ENCODE results near the gene TBXAS1. TPM values are rescaled to one million over a fixed set of nuclear protein-coding genes. Genes with fewer than 3 reads are reported as not detected.

TBXAS1 gene
- total RNA-seq, 1 experiment from 2014 or later: 2.2 TPM

GRCh38 chr7:139991911-139992310 lies 162.8 kb downstream of the TBXAS1 start:
- H3K36me3 ChIP-seq (ENCODE audit: low read depth): no peaks in the 10 kb centered on the region
- TF ChIP-seq EZH2 (IDR thresholded peaks at IDR 0.05; ENCODE audit: low read depth): no peak
- no peak for TF ChIP-seq CTCF (conservative IDR thresholded peaks at IDR 0.05)

DNA sequence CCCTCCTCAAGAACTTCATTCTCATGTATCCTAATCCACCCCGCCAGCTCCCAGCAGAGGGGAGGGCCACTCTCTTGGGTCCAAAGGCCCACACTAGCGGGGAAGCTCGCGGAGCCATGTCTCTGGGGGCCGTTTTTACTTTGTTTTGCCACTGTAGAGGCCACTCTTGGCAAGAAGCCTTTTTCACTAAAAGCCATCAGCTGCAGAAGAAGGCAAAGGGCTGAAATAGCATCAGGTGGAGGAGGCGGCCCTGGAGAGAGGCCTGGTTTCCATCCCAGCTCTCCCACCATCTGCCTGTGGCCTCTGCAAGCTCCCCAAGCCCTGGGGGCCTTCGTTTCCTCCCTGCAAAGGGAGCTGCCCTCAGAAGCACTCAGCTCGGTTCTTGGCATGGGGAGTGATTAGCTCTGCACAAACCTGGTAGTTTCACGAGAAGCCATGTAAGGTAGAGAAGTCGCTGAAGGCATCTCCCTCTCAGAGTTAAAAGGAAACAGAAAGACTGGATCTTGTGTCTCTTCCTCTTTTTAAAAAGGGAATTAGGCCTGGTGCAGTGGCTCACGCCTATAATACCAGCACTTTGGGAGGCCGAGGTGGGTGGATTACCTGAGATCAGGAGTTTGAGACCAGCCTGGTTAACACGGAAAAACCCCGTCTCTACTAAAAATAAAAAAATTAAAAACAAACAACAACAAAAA lies 163.4 kb downstream of the TBXAS1 start:
- DNase-seq: no peak
- Histone ChIP-seq H3K4me1 (replicated peaks; ENCODE audit: insufficient read depth) (no peaks in the 10 kb centered on the region), H3K27ac (no peak overlapping the region), H3K9me2 (ENCODE audit: insufficient read depth) (no peaks in the 10 kb centered on the region), H3K4me2 (no peak overlapping the region), H3K4me3 (no peak overlapping the region), H3F3A (ENCODE audit: insufficient read depth, low read depth) (no peaks in the 10 kb centered on the region), H3K79me2 (ENCODE audit: low read depth) (no peaks in the 10 kb centered on the region), H3K36me3 (ENCODE audit: low read depth) (no peaks in the 10 kb centered on the region), H3K9me3 (ENCODE audit: insufficient read depth, low read depth) (no peaks in the 10 kb centered on the region), H3K27me3 (ENCODE audit: insufficient read depth, low read depth) (no peaks in the 10 kb centered on the region), H2AFZ (no peak overlapping the region), H4K20me1 (ENCODE audit: insufficient read depth) (no peaks in the 10 kb centered on the region)
- ChIA-PET CTCF (no interaction called here), POLR2A (ENCODE audit: unreplicated experiment) (no interaction called here)
- BruUV-seq (replicated peaks): no TSS peak
- intact Hi-C loops (cut with micrococcal nuclease; ENCODE audit: unreplicated experiment): no loop called here
- no peak for TF ChIP-seq EZH2 (IDR thresholded peaks at IDR 0.05; ENCODE audit: low read depth)
- TF ChIP-seq CTCF (conservative IDR thresholded peaks at IDR 0.05): no peak

More at GRCh38 chr7:139991911-139992310, 162.8 kb downstream of the TBXAS1 start:
- no peaks in the 10 kb centered on the region for H3K4me1 ChIP-seq (replicated peaks; ENCODE audit: insufficient read depth)
- H3K9me3 ChIP-seq (ENCODE audit: insufficient read depth, low read depth): no peaks in the 10 kb centered on the region
- CTCF ChIA-PET: no interaction called here
- H3K79me2 ChIP-seq (ENCODE audit: low read depth): no peaks in the 10 kb centered on the region
- no peak for DNase-seq
- H3K4me3 ChIP-seq: no peak overlapping the region
- H3K9me2 ChIP-seq (ENCODE audit: insufficient read depth): no peaks in the 10 kb centered on the region
- no peak overlapping the region for H3K27ac ChIP-seq
- intact Hi-C loops (cut with micrococcal nuclease; ENCODE audit: unreplicated experiment): no loop called here
- H3F3A ChIP-seq (ENCODE audit: insufficient read depth, low read depth): no peaks in the 10 kb centered on the region
- POLR2A ChIA-PET (ENCODE audit: unreplicated experiment): no interaction called here
- no peak overlapping the region for H2AFZ ChIP-seq
- no peaks in the 10 kb centered on the region for H4K20me1 ChIP-seq (ENCODE audit: insufficient read depth)
- BruUV-seq (replicated peaks): no TSS peak
- H3K4me2 ChIP-seq: no peak overlapping the region
- no peaks in the 10 kb centered on the region for H3K27me3 ChIP-seq (ENCODE audit: insufficient read depth, low read depth)

DNA sequence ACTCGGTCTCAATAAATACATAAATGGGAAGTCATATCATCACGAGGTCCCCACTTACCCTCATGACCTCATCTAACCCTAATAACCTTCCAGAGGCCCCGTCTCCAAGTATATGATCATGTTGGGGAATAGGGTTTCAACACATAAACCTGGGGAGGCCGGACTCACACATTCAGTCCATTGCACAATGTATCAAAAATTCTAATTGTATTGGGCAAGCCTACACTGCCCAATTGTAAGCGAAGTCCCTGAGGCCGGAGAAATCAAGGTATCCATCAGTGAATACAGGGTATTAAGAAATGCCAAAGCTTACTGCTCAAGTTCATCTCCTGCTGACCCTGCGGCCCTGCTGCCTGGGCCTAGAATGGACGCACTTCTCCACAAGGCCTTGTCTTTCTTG lies 164.1 kb downstream of the TBXAS1 start:
- Histone ChIP-seq H3K79me2 (ENCODE audit: low read depth) (no peaks in the 10 kb centered on the region), H3K4me1 (replicated peaks; ENCODE audit: insufficient read depth) (no peaks in the 10 kb centered on the region), H3K27me3 (ENCODE audit: insufficient read depth, low read depth) (no peaks in the 10 kb centered on the region), H3K9me3 (ENCODE audit: insufficient read depth, low read depth) (no peaks in the 10 kb centered on the region), H4K20me1 (ENCODE audit: insufficient read depth) (no peaks in the 10 kb centered on the region), H3F3A (ENCODE audit: insufficient read depth, low read depth) (no peaks in the 10 kb centered on the region), H2AFZ (no peak overlapping the region), H3K4me3 (no peak overlapping the region), H3K27ac (no peak overlapping the region), H3K4me2 (no peak overlapping the region), H3K9me2 (ENCODE audit: insufficient read depth) (no peaks in the 10 kb centered on the region), H3K36me3 (ENCODE audit: low read depth) (no peaks in the 10 kb centered on the region)
- POLR2A ChIA-PET (ENCODE audit: unreplicated experiment): no interaction called here
- DNase-seq: no peak
- TF ChIP-seq EZH2 (IDR thresholded peaks at IDR 0.05; ENCODE audit: low read depth): no peak
- CTCF ChIA-PET: no interaction called here
- no TSS peak for BruUV-seq (replicated peaks)
- intact Hi-C loops (cut with micrococcal nuclease; ENCODE audit: unreplicated experiment): no loop called here

DNA sequence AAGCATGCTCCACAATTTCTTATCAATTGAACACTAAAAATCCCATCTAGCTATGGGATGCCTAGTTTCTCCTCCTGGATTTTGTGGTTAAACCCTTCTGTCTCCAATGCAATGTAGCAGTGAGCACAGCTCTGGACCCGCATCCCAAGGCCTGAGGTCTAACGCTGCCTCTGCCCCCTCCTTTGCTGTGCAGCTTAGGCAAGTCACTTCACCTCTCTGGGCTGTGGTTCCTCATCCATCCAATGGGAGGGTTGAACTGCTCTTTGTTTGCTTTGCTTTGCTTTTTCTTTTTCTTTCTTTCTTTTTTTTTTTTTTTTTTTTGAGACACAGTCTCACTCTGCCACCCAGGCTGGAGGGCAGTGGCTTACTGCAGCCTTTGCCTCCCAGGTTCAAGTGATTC lies 164.5 kb downstream of the TBXAS1 start:
- Histone ChIP-seq H3K4me2 (no peak overlapping the region), H3K9me3 (ENCODE audit: insufficient read depth, low read depth) (no peaks in the 10 kb centered on the region), H3K4me3 (no peak overlapping the region), H3K27me3 (ENCODE audit: insufficient read depth, low read depth) (no peaks in the 10 kb centered on the region), H3K4me1 (replicated peaks; ENCODE audit: insufficient read depth) (no peaks in the 10 kb centered on the region), H3F3A (ENCODE audit: insufficient read depth, low read depth) (no peaks in the 10 kb centered on the region), H4K20me1 (ENCODE audit: insufficient read depth) (no peaks in the 10 kb centered on the region), H3K36me3 (ENCODE audit: low read depth) (no peaks in the 10 kb centered on the region), H3K9me2 (ENCODE audit: insufficient read depth) (no peaks in the 10 kb centered on the region), H2AFZ (no peak overlapping the region), H3K27ac (no peak overlapping the region), H3K79me2 (ENCODE audit: low read depth) (no peaks in the 10 kb centered on the region)
- no TSS peak for BruUV-seq (replicated peaks)
- ChIA-PET CTCF (no interaction called here), POLR2A (ENCODE audit: unreplicated experiment) (no interaction called here)
- intact Hi-C loops (cut with micrococcal nuclease; ENCODE audit: unreplicated experiment): no loop called here
- no peak for DNase-seq
- TF ChIP-seq EZH2 (IDR thresholded peaks at IDR 0.05; ENCODE audit: low read depth) (no peak), CTCF (conservative IDR thresholded peaks at IDR 0.05) (no peak)
